GM23248 (cell line): ENCODE measurements around the gene TUBB2A.

Experiments
- EZH2 ChIP-seq: fragments of 200-600 bp; sonication (generic); IDR thresholded peaks from 2 replicates; pipeline ENCODE4 v1.6.1; 2018; ENCODE audit warnings: antibody characterized with exemption, mild to moderate bottlenecking; ENCODE audit not compliant: insufficient read depth, poor library complexity, severe bottlenecking
- EZH2phosphoT487 ChIP-seq: fragments of 200-600 bp; sonication (generic); IDR thresholded peaks from 2 replicates; pipeline ENCODE4 v1.6.1; 2018; ENCODE audit warnings: antibody characterized with exemption, moderate library complexity, mild to moderate bottlenecking, low read depth; ENCODE audit not compliant: insufficient read depth

DNA sequence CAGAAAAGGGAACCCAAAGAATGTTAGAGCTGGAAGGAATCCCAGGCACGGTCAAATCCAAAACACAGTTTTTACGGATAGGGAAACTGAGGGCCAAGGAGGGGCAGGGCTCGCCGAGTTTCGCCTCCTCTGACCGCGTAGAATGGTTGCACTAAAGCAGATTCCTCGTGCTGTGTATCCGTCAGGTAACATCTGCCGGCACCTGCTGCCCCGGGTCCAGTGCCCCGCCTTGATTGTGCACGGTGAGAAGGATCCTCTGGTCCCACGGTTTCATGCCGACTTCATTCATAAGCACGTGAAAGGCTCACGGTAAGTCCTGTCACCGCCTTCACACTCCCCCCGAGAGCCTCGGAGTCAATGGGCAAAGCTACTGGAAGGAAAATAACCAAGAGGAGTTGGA is 17.1 kb downstream of the TUBB2A start:
- TF ChIP-seq EZH2: no peak
- TF ChIP-seq EZH2phosphoT487: no peak
